Measurements from ENCODE around the gene CDH4. TPM values are rescaled to one million over a fixed set of nuclear protein-coding genes. Genes with fewer than 3 reads are reported as not detected.

CDH4 gene
- total and polyA plus RNA-seq, 2 donors (not counting 3 experiments of a cell fraction or from before 2014, with no cell fraction given), result 0.17 to 0.51 TPM

DNA sequence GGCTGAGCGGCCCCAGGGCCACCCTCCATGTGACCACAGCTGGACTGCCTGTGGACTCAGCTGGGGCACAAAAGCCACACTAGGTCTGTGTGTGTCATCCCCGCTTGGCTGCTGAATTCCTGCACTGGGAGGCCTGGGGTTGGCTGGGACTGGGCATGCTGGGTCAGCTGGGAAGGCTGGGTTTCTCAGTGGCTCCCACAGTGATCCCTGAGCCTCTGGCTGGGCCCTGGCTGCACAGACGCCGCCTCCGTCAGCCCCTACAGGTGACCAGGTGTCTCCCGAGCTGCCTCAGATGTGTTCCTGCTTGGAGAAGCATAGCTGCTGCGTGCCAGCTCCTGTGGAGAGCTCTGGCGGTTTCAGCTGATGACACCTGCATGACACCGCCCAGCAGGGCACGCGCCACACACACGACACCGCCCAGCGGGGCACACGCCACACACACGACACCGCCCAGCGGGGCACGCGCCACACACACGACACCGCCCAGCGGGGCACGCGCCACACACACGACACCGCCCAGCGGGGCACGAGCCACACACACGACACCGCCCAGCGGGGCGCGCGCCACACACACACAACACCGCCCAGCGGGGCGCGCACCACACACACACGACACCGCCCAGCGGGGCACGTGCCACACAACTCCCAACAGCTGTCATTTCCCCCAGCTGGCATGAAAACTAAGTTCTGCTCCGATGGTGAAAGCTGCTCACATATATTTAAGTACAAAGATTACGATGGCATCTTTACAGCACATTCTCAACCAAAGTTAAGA, 724.8 kb downstream of the CDH4 start:
- no TSS peak for BruUV-seq (replicated peaks)
- Histone ChIP-seq H3K9me3 (replicated peaks; ENCODE audit: control insufficient read depth, insufficient read depth, low read length) (no peaks in the 10 kb centered on the region), H3K4me1 (ENCODE audit: control insufficient read depth, extremely low read depth, insufficient read depth, low read length) (no peaks in the 10 kb centered on the region), H3K79me2 (ENCODE audit: control insufficient read depth, insufficient read depth, low read length) (no peaks in the 10 kb centered on the region), H2AFZ (ENCODE audit: low read depth, low read length) (no peak overlapping the region), H3K4me3 (replicated peaks in 1 of 3; ENCODE audit: insufficient read depth in 1 of 3, low read depth in 1 of 3, low read length in 3 of 3) (no peak overlapping the region), H3K27ac (ENCODE audit: insufficient read depth, low read depth, low read length) (no peak overlapping the region), H3K4me2 (ENCODE audit: insufficient read depth, low read length) (no peak overlapping the region), H3K9me1 (replicated peaks; ENCODE audit: control insufficient read depth, extremely low read depth, insufficient read depth, low read length) (no peaks in the 10 kb centered on the region), H3K27me3 (ENCODE audit: control insufficient read depth in 2 of 2, insufficient read depth in 2 of 2, low read length in 2 of 2) (no peaks in the 10 kb centered on the region), H4K20me1 (replicated peaks; ENCODE audit: control insufficient read depth, extremely low read depth, insufficient read depth, low read length) (no peaks in the 10 kb centered on the region), H3K9ac (replicated peaks; ENCODE audit: extremely low read depth, insufficient read depth, low read length) (no peak overlapping the region), H3K36me3 (ENCODE audit: control insufficient read depth in 2 of 2, extremely low read depth in 1 of 2, insufficient read depth in 2 of 2, low read length in 2 of 2) (peaks cover 0 to 8% of the 10 kb centered on the region in 2 experiments)
- no peak for TF ChIP-seq JUN (IDR thresholded peaks at IDR 0.05; ENCODE audit: borderline replicate concordance, insufficient read depth, insufficient read length, low read depth)
- no peak for TF ChIP-seq GATA2 (IDR thresholded peaks at IDR 0.05; ENCODE audit: insufficient read depth, insufficient read length, low read depth, low read length)
- no peak for TF ChIP-seq POLR2AphosphoS5 (IDR thresholded peaks at IDR 0.05; ENCODE audit: insufficient read depth, low read depth, low read length)
- TF ChIP-seq, protein P1, sequence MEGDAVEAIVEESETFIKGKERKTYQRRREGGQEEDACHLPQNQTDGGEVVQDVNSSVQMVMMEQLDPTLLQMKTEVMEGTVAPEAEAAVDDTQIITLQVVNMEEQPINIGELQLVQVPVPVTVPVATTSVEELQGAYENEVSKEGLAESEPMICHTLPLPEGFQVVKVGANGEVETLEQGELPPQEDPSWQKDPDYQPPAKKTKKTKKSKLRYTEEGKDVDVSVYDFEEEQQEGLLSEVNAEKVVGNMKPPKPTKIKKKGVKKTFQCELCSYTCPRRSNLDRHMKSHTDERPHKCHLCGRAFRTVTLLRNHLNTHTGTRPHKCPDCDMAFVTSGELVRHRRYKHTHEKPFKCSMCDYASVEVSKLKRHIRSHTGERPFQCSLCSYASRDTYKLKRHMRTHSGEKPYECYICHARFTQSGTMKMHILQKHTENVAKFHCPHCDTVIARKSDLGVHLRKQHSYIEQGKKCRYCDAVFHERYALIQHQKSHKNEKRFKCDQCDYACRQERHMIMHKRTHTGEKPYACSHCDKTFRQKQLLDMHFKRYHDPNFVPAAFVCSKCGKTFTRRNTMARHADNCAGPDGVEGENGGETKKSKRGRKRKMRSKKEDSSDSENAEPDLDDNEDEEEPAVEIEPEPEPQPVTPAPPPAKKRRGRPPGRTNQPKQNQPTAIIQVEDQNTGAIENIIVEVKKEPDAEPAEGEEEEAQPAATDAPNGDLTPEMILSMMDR (IDR thresholded peaks at IDR 0.05; ENCODE audit: extremely low read depth in 1 of 2, insufficient read depth in 1 of 2, low read depth in 1 of 2, low read length in 2 of 2), result no peak
- dilution Hi-C loops (cut with MboI; ENCODE audit: extremely low pct_ligation_motif_present, low sequenced_read_pairs) (no loop called here), intact Hi-C loops (cut with micrococcal nuclease) (no loop called here)
- DNase-seq (ENCODE audit: low read depth, low spot score), result no peak
- FAIRE-seq, result no peak
- POLR2A ChIA-PET, result no interaction called here
- CTCF ChIA-PET, result no interaction called here

DNA sequence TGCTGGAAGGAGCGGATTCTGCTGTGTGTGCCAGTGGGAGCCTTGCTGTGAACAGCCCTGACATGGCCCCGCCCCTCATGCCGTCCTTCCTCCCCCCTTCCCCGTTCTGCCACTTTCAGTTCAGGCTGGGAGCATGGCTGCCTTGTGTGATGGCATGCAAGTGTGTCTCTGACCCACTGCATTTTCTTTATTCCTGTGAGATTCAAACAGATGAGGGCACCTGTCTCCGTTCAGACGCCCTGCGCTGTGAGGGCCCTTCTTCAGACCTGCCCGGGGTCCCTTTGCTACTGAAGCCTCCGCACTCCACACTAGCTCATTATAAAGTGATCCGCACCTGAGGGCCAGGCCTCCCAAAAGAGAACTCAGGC, 725.3 kb downstream of the CDH4 start:
- DNase-seq (ENCODE audit: low read depth, low spot score), result no peak
- Histone ChIP-seq H3K4me1 (ENCODE audit: control insufficient read depth, extremely low read depth, insufficient read depth, low read length) (no peaks in the 10 kb centered on the region), H3K27me3 (ENCODE audit: control insufficient read depth in 2 of 2, insufficient read depth in 2 of 2, low read length in 2 of 2) (no peaks in the 10 kb centered on the region), H3K4me3 (replicated peaks in 1 of 3; ENCODE audit: insufficient read depth in 1 of 3, low read depth in 1 of 3, low read length in 3 of 3) (no peak overlapping the region), H3K36me3 (ENCODE audit: control insufficient read depth in 2 of 2, extremely low read depth in 1 of 2, insufficient read depth in 2 of 2, low read length in 2 of 2) (peaks cover 0 to 6% of the 10 kb centered on the region in 2 experiments), H3K27ac (ENCODE audit: insufficient read depth, low read depth, low read length) (no peak overlapping the region), H3K79me2 (ENCODE audit: control insufficient read depth, insufficient read depth, low read length) (no peaks in the 10 kb centered on the region), H2AFZ (ENCODE audit: low read depth, low read length) (no peak overlapping the region), H3K9me3 (replicated peaks; ENCODE audit: control insufficient read depth, insufficient read depth, low read length) (no peaks in the 10 kb centered on the region), H3K4me2 (ENCODE audit: insufficient read depth, low read length) (no peak overlapping the region), H3K9ac (replicated peaks; ENCODE audit: extremely low read depth, insufficient read depth, low read length) (no peak overlapping the region), H4K20me1 (replicated peaks; ENCODE audit: control insufficient read depth, extremely low read depth, insufficient read depth, low read length) (no peaks in the 10 kb centered on the region), H3K9me1 (replicated peaks; ENCODE audit: control insufficient read depth, extremely low read depth, insufficient read depth, low read length) (no peaks in the 10 kb centered on the region)
- POLR2A ChIA-PET, result no interaction called here
- no peak for FAIRE-seq
- no TSS peak for BruUV-seq (replicated peaks)
- dilution Hi-C loops (cut with MboI; ENCODE audit: extremely low pct_ligation_motif_present, low sequenced_read_pairs) (no loop called here), intact Hi-C loops (cut with micrococcal nuclease) (no loop called here)
- CTCF ChIA-PET, result no interaction called here
- TF ChIP-seq POLR2A (IDR thresholded peaks at IDR 0.05; ENCODE audit: low read depth, low read length), result no peak
- TF ChIP-seq POLR2AphosphoS5 (IDR thresholded peaks at IDR 0.05; ENCODE audit: insufficient read depth, low read depth, low read length), result no peak
- TF ChIP-seq MYC (IDR thresholded peaks at IDR 0.05; ENCODE audit: low read depth, low read length), result no peak

Measured in endothelial cell of umbilical vein (primary cell).